CD4-positive, CD25-positive, alpha-beta regulatory T cell (primary cell): ENCODE data around the gene SRGAP2C. TPM values are rescaled to one million over a fixed set of nuclear protein-coding genes. Genes with fewer than 3 reads are reported as not detected.
"Not testable (repeated sequence)": the region's sequence is repeated elsewhere in the genome, so short reads cannot be mapped to it uniquely, and the experiment has no call there.

ENCODE experiments used
- ATAC-seq, 2 donors: fragments of 150-1000 bp; cut with Tn5 transposase; one replicate each; pipeline ENCODE4 v1.10.0; 2021; ENCODE audit warnings: low read depth in 2 of 2, moderate number of reproducible peaks in 2 of 2, moderate library complexity in 1 of 2
- DNase-seq, 3 donors: peaks; one replicate each; pipeline versions ENCODE4 v3.0.0 to v3.0.0-alpha.2; 2012 to 2022; ENCODE audit warnings: mixed read lengths in 1 of 3
- H3K27ac ChIP-seq: one replicate; pipeline ENCODE4 v1.7.0; 2013; ENCODE audit warnings: mild to moderate bottlenecking, low read length; ENCODE audit not compliant: insufficient read depth, poor library complexity, severe bottlenecking
- H3K27me3 ChIP-seq: one replicate; pipeline ENCODE4 v1.7.0; 2013; ENCODE audit warnings: low read length; ENCODE audit not compliant: control insufficient read depth, insufficient read depth
- H3K36me3 ChIP-seq: one replicate; pipeline ENCODE4 v1.7.0; 2013; ENCODE audit warnings: mild to moderate bottlenecking, low read length, moderate library complexity; ENCODE audit not compliant: control insufficient read depth, insufficient read depth
- H3K4me1 ChIP-seq: 2 replicates; pipeline ENCODE4 v1.7.0; 2013; ENCODE audit warnings: mild to moderate bottlenecking, low read length; ENCODE audit not compliant: insufficient read depth, control insufficient read depth, poor library complexity, severe bottlenecking
- H3K4me3 ChIP-seq: one replicate; pipeline ENCODE4 v1.7.0; 2013; ENCODE audit warnings: low read depth, mild to moderate bottlenecking, low read length, moderate library complexity
- H3K9me3 ChIP-seq, 2 experiments: 1 replicate in 1 of 2; 2 replicates in 1 of 2; pipeline ENCODE4 v1.7.0; 2013; ENCODE audit warnings: low read length in 2 of 2, mild to moderate bottlenecking in 1 of 2, moderate library complexity in 1 of 2; ENCODE audit not compliant: control insufficient read depth in 2 of 2
- H3K27ac Mint-ChIP-seq, 3 donors: one replicate each; pipeline ENCODE4 v1.8.0; 2020 to 2022; ENCODE audit warnings: mild to moderate bottlenecking in 3 of 3, mixed read lengths in 3 of 3, moderate library complexity in 2 of 3
- H3K27me3 Mint-ChIP-seq: one replicate; pipeline ENCODE4 v1.8.0; 2022; ENCODE audit warnings: mild to moderate bottlenecking, mixed read lengths
- H3K36me3 Mint-ChIP-seq: one replicate; pipeline ENCODE4 v1.8.0; 2020; ENCODE audit warnings: mixed read lengths
- H3K4me1 Mint-ChIP-seq, 4 donors: one replicate each; pipeline ENCODE4 v1.8.0; 2020 to 2022; ENCODE audit warnings: mixed read lengths in 4 of 4, mild to moderate bottlenecking in 1 of 4
- H3K4me3 Mint-ChIP-seq, 4 donors: one replicate each; pipeline ENCODE4 v1.8.0; 2020 to 2022; ENCODE audit warnings: mild to moderate bottlenecking in 4 of 4, mixed read lengths in 4 of 4, moderate library complexity in 3 of 4
- H3K9me3 Mint-ChIP-seq, 7 donors: one replicate each; pipeline ENCODE4 v1.8.0; 2020 to 2022; ENCODE audit warnings: mixed read lengths in 7 of 7, mild to moderate bottlenecking in 3 of 7, moderate library complexity in 2 of 7
- polyA plus RNA-seq, 4 donors: library from polyadenylated mRNA; unstranded; fragments of 300-500 nt; fragmentation: Illumina TruSeq; gene quantifications; one replicate each; pipeline ENCODE4 v1.2.3, GENCODE V29; 2021
- total RNA-seq: library from RNA; stranded (reverse); gene quantifications from one replicate; pipeline ENCODE4 v1.2.3, GENCODE V29; 2022

Gene SRGAP2C
- total and polyA plus RNA-seq, 5 donors from 2014 or later, result 2.5 to 31.7 (median 4.2) TPM

DNA sequence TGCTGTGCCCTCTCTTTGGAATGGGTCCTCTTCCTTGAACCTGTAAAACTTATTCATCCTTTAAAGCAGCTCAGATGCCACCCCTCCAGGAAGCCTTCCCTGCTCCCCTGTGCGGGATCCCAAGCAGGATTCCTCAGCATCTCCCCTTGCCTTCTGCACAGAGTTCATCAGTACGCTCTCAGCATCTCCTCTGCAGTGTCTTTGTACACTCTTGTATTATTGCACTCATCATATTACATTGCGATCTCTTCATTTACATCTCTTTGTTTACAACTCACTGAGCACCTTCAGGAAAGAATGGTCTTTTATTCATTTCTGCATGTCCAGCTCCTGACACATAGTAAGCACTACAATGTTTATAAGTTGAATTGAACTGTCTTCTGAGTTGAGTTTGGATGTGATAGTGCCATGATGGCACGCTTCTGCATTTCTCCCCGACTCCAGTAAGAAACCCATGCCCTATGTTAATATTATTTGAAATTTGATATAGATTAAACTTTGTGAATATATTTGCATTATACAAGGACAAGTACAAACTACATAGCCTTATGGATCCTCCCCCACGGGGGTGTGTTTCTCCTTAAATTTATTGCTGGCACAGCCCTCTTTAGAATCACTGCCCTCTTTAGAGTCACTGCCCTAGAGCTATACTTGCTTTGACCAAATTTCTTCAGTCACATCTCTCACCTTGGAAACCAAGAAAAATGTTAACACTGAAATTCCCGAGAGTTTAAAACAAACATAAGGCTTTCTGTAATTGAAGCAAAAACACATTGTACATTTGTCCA lies 12.5 kb downstream of the SRGAP2C start:
- DNase-seq, H3K36me3 Mint-ChIP-seq, H3K27ac ChIP-seq, H3K36me3 ChIP-seq, H3K4me3 ChIP-seq, H3K9me3 ChIP-seq, H3K27me3 ChIP-seq, H3K4me3 Mint-ChIP-seq, H3K27me3 Mint-ChIP-seq, ATAC-seq, H3K27ac Mint-ChIP-seq, H3K4me1 ChIP-seq, H3K9me3 Mint-ChIP-seq: not testable (repeated sequence)
- peaks cover 4 to 10% (median 5%) of the 10 kb centered on the region in 4 donors for H3K4me1 Mint-ChIP-seq

DNA sequence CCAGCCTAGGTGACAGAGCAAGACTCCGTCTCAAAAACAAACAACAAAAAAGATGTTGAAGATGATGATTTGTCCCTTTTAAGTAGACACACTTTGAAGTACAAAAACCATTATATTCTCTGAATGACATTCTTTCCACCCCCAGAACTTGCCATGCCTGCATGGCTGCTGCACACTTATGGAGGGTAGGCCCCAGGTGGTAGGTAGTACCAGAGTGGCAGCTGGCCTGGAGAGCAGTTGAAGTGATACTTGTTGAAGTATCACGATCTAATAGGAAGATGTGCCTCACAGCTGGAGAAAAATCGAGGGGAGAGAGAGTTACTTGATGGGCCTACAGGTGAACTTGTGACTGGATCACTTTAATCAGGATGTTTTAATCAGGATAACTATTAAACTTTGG lies 15.0 kb downstream of the SRGAP2C start:
- H3K27ac Mint-ChIP-seq, H3K36me3 ChIP-seq, H3K27ac ChIP-seq, H3K4me3 ChIP-seq, H3K4me1 ChIP-seq, H3K9me3 Mint-ChIP-seq, H3K9me3 ChIP-seq, DNase-seq, H3K36me3 Mint-ChIP-seq, ATAC-seq, H3K27me3 ChIP-seq, H3K4me3 Mint-ChIP-seq, H3K27me3 Mint-ChIP-seq: not testable (repeated sequence)
- peaks cover 4 to 10% (median 5%) of the 10 kb centered on the region in 4 donors for H3K4me1 Mint-ChIP-seq

DNA sequence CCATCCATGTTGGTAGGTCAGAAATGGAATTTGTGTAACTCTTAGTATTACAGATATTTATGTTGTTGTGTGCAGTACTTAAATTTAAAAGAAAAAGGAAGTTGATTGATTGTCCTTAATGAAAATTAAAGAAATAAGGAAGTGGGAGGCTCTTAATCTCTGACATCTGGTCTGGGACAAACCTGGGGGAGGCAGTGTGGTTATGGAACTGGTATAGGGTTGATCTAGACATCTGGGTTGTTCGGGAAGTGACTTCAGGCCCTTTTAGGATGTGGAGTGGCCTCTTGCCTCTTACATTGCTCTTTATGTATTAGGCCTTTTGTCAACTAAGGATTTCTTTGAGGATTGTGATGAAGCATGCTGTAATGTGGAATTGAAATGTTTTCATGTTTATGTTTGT lies 15.5 kb downstream of the SRGAP2C start:
- H3K4me1 Mint-ChIP-seq, result peaks cover 4 to 10% (median 5%) of the 10 kb centered on the region in 4 donors
- H3K4me3 ChIP-seq, H3K9me3 Mint-ChIP-seq, H3K27me3 ChIP-seq, H3K4me3 Mint-ChIP-seq, ATAC-seq, H3K36me3 ChIP-seq, H3K27ac ChIP-seq, H3K4me1 ChIP-seq, H3K27ac Mint-ChIP-seq, DNase-seq, H3K36me3 Mint-ChIP-seq, H3K27me3 Mint-ChIP-seq, H3K9me3 ChIP-seq: not testable (repeated sequence)

DNA sequence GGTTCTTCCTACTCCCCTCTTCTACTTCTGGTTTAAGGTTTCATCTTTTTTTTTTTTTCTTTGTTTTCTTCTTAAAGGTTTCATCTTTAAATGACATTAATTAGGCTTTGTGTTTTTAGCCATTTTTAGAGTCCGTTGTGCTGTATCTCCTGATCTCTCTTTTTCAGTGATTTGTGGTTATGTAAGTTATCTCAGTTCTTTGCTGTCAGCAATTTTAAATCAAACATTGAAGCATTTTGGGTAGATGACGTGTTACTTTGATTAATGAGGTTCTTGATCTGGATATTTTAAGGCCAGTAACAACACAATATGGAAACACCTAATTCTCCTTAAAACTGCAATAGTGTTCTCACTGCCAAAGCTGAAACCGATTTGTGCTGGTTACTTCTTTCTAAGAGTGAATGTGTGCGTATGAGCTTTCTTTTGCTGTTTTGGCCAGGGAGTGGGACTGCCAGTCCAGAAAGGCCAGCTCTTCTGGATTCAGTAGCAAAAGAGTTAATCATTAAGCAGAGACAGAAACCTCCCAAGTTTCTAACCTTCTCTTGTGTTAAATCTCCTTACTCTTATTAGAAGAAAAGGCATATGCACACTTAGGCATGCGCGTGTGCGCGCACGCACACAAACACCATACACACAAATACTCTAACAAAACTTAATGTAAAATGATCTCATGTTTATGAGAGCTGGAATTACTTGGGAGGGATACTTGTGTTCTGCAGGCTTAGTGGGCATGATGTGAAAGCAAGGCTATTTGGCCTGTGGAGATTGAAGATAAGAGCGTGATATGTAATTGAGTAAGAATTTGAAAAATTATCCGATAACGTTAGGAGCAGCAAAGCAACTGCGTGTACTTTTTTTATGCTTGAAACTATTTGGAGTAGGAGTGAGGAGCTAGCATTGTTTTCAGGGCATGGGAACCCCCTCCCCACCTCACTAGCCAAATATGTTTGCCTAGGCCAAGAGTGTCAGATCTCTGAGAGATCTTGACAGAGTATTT lies 16.5 kb downstream of the SRGAP2C start:
- H3K27me3 Mint-ChIP-seq, H3K9me3 ChIP-seq, ATAC-seq, H3K27me3 ChIP-seq, DNase-seq, H3K27ac ChIP-seq, H3K9me3 Mint-ChIP-seq, H3K4me1 ChIP-seq, H3K4me3 Mint-ChIP-seq, H3K4me3 ChIP-seq, H3K27ac Mint-ChIP-seq, H3K36me3 Mint-ChIP-seq, H3K36me3 ChIP-seq: not testable (repeated sequence)
- peaks cover 4 to 10% (median 5%) of the 10 kb centered on the region in 4 donors for H3K4me1 Mint-ChIP-seq

DNA sequence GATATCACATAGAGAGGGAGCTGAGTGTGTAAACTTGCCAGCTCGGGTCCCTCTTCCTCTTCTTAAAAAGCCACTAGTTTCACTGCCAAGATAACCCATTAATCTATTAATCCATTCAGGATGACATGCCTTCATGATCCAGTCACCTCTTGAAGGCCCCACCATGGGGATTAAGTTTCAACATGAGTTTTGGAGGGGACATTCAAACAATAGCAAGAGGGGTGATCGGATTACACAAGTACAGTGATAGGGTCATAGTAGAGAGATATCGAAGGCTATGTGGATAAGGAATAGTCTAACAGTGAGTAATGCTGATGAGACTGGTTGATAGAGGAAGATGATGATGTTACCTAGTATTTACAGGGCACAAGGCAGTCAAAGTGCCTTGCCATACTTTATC lies 18.2 kb downstream of the SRGAP2C start:
- not testable (repeated sequence) for H3K27ac ChIP-seq, H3K36me3 ChIP-seq, H3K9me3 Mint-ChIP-seq, H3K4me3 Mint-ChIP-seq, DNase-seq, H3K27me3 Mint-ChIP-seq, H3K27ac Mint-ChIP-seq, H3K4me1 ChIP-seq, H3K4me3 ChIP-seq, H3K27me3 ChIP-seq, H3K9me3 ChIP-seq, ATAC-seq, H3K36me3 Mint-ChIP-seq
- H3K4me1 Mint-ChIP-seq, result peaks cover 4 to 10% (median 5%) of the 10 kb centered on the region in 4 donors

DNA sequence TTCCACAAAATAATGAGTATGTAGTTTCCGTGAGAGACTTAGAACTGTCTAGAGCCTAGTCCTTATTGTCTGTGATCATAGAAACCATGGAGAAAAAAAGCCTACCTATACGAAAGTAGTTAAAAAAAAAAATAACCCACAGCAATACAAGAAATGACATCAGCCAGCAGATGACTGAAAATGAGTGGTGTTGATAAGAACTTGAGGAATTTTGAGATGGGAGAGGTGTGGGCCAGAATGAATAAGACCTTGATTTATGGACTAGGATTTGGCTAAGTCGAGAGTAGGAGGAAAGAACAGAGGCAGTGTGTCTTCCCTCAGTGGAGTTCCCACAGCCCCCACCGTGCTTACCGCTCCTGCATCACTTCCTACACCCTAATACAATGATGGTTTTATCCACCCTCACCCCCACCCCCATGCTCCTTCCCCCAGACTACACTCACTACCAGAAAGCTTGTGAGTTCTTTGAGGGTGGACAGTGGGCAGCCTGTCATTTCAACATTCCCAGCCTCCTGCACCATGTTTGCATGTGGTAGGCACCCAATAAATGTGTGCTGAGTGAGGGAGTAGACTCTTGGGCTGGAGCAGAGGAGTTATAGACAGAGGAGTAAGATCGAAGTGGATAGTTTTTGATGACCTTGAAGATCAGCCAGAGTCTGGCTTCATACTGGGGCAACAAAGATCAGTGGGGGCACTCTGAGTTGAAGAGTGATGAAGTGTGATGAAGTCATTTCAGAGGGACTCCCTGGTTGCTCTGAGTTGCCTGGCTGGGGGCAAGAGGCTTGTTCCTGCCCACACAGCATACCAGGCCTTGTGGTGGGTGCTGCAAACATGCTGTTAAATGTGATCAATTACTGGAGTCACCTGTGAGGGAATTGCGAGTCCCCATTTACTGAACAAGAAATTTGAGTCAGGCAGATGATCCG lies 21.3 kb downstream of the SRGAP2C start:
- not testable (repeated sequence) for H3K4me3 Mint-ChIP-seq, H3K9me3 ChIP-seq, H3K9me3 Mint-ChIP-seq, H3K4me1 ChIP-seq, H3K36me3 ChIP-seq, H3K27me3 Mint-ChIP-seq, H3K4me3 ChIP-seq, DNase-seq, H3K27ac ChIP-seq, H3K27ac Mint-ChIP-seq, H3K36me3 Mint-ChIP-seq, ATAC-seq, H3K27me3 ChIP-seq
- peaks cover 4 to 10% (median 6%) of the 10 kb centered on the region in 4 donors for H3K4me1 Mint-ChIP-seq

DNA sequence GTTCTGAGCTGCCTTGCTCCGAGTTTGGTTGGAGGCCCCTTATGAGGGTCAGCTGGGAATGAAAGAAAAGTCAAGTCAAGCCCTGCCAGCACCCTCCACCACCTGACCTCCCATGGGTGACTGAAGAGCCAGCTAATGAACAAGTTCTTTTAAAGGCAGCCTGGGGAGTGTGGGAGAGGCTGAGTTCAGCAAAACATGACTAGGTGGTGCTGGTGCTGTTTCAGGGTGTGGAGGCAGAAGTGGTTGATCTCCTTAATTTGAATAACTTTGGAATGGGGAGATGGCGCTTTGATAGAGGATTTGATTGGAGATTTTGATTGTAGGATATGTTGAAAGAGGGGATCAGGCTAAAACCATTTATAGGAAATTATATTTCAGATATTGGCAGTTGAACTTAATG lies 22.6 kb downstream of the SRGAP2C start:
- H3K27ac ChIP-seq, H3K4me3 ChIP-seq, H3K27me3 ChIP-seq, ATAC-seq, H3K9me3 ChIP-seq, H3K36me3 ChIP-seq, H3K27ac Mint-ChIP-seq, H3K4me1 ChIP-seq, DNase-seq, H3K4me3 Mint-ChIP-seq, H3K9me3 Mint-ChIP-seq, H3K36me3 Mint-ChIP-seq, H3K27me3 Mint-ChIP-seq, H3K4me1 Mint-ChIP-seq: not testable (repeated sequence)
